Right renal cortex interstitium (tissue), 3 donors: ENCODE measurements around the gene COL19A1. TPM values are rescaled to one million over a fixed set of nuclear protein-coding genes. Genes with fewer than 3 reads are reported as not detected.
"Not testable (repeated sequence)": the region's sequence is repeated elsewhere in the genome, so short reads cannot be mapped to it uniquely, and the experiment has no call there.

ENCODE experiments used
- DNase-seq, 3 donors: peaks; one replicate each; pipeline ENCODE4 v3.0.0-alpha.2; 2013; ENCODE audit warnings: low read depth in 3 of 3, low spot score in 2 of 3
- polyA plus RNA-seq, 3 donors: library from polyadenylated mRNA; unstranded; fragments of 120-200 nt; gene quantifications; one replicate each; pipeline ENCODE4 v1.2.1, GENCODE V29; 2013; ENCODE audit not compliant: insufficient read length in 3 of 3

Gene COL19A1
- polyA plus RNA-seq, 3 donors: 3.1 to 3.3 (median 3.1) TPM

- no peak for DNase-seq
Measured at GRCh38 chr6:69894578-69895347, 28.4 kb downstream of the COL19A1 start.

- no peak for DNase-seq
Measured at GRCh38 chr6:69895396-69895795, 29.0 kb downstream of the COL19A1 start.

GRCh38 chr6:69900869-69901268 lies 34.5 kb downstream of the COL19A1 start:
- DNase-seq: no peak

GRCh38 chr6:69901361-69901760 lies 35.0 kb downstream of the COL19A1 start:
- DNase-seq: no peak

- DNase-seq: no peak
Measured at GRCh38 chr6:69907981-69908498, 41.7 kb downstream of the COL19A1 start.

GRCh38 chr6:69913361-69913760 lies 47.0 kb downstream of the COL19A1 start:
- DNase-seq: no peak

GRCh38 chr6:69914015-69914485 lies 47.7 kb downstream of the COL19A1 start:
- DNase-seq: no peak

GRCh38 chr6:69915346-69915745 lies 49.0 kb downstream of the COL19A1 start:
- DNase-seq: no peak

GRCh38 chr6:69917834-69918233 lies 51.5 kb downstream of the COL19A1 start:
- no peak for DNase-seq

GRCh38 chr6:69918813-69919475 lies 52.6 kb downstream of the COL19A1 start:
- DNase-seq: no peak

GRCh38 chr6:69921066-69921465 lies 54.7 kb downstream of the COL19A1 start:
- DNase-seq: not testable (repeated sequence)

GRCh38 chr6:69921611-69922010 lies 55.3 kb downstream of the COL19A1 start:
- DNase-seq: not testable (repeated sequence)

- no peak for DNase-seq
Measured at GRCh38 chr6:69926745-69927144, 60.4 kb downstream of the COL19A1 start.

GRCh38 chr6:69933239-69933638 lies 66.9 kb downstream of the COL19A1 start:
- no peak for DNase-seq

- DNase-seq: no peak
Measured at GRCh38 chr6:69935079-69935478, 68.7 kb downstream of the COL19A1 start.

- no peak for DNase-seq
Measured at GRCh38 chr6:69936674-69937363, 70.5 kb downstream of the COL19A1 start.

- no peak for DNase-seq
Measured at GRCh38 chr6:69937402-69938136, 71.2 kb downstream of the COL19A1 start.

- no peak for DNase-seq
Measured at GRCh38 chr6:69942485-69942884, 76.1 kb downstream of the COL19A1 start.

- no peak for DNase-seq
Measured at GRCh38 chr6:69945192-69945591, 78.8 kb downstream of the COL19A1 start.

GRCh38 chr6:69948479-69949114 lies 82.2 kb downstream of the COL19A1 start:
- DNase-seq: no peak
